SW480 (cell line): ENCODE measurements around the gene TBX4.
"Not testable (repeated sequence)": the region's sequence is repeated elsewhere in the genome, so short reads cannot be mapped to it uniquely, and the experiment has no call there.

ENCODE experiments used
- DNase-seq: peaks from one replicate; pipeline ENCODE4 v3.0.0-alpha.2; 2016; ENCODE audit warnings: low spot score

TBX4 gene

GRCh38 chr17:61483778-61484116, 31.5 kb downstream of the TBX4 start:
- no peak for DNase-seq

GRCh38 chr17:61484174-61484573, 32.0 kb downstream of the TBX4 start:
- DNase-seq = no peak

- no peak for DNase-seq
Observed at GRCh38 chr17:61485067-61485775, 33.0 kb downstream of the TBX4 start.

GRCh38 chr17:61486135-61487120, 34.2 kb downstream of the TBX4 start:
- DNase-seq = peak; percentile 63

GRCh38 chr17:61487161-61487988, 35.2 kb downstream of the TBX4 start:
- DNase-seq = no peak

GRCh38 chr17:61487989-61488595, 35.9 kb downstream of the TBX4 start:
- no peak for DNase-seq

- peak; percentile 20 for DNase-seq
Observed at GRCh38 chr17:61488878-61489718, 36.9 kb downstream of the TBX4 start.

GRCh38 chr17:61489719-61490490, 37.7 kb downstream of the TBX4 start:
- no peak for DNase-seq

- DNase-seq = no peak
Observed at GRCh38 chr17:61490540-61490975, 38.3 kb downstream of the TBX4 start.

GRCh38 chr17:61491981-61492380, 39.8 kb downstream of the TBX4 start:
- DNase-seq = no peak

GRCh38 chr17:61492759-61493526, 40.7 kb downstream of the TBX4 start:
- peak; percentile 20 for DNase-seq

GRCh38 chr17:61493830-61494324, 41.7 kb downstream of the TBX4 start:
- not testable (repeated sequence) for DNase-seq

- DNase-seq = no peak
Observed at GRCh38 chr17:61494325-61495160, 42.3 kb downstream of the TBX4 start.

GRCh38 chr17:61495161-61495857, 43.1 kb downstream of the TBX4 start:
- DNase-seq = peak; percentile 82

GRCh38 chr17:61496174-61496956, 44.1 kb downstream of the TBX4 start:
- DNase-seq = peak; percentile 18

- DNase-seq = no peak
Observed at GRCh38 chr17:61496957-61497653, 44.9 kb downstream of the TBX4 start.
